Measurements from ENCODE around the gene SLC7A7.
"Not testable (repeated sequence)": the region's sequence is repeated elsewhere in the genome, so short reads cannot be mapped to it uniquely, and the experiment has no call there.

SLC7A7 gene

DNA sequence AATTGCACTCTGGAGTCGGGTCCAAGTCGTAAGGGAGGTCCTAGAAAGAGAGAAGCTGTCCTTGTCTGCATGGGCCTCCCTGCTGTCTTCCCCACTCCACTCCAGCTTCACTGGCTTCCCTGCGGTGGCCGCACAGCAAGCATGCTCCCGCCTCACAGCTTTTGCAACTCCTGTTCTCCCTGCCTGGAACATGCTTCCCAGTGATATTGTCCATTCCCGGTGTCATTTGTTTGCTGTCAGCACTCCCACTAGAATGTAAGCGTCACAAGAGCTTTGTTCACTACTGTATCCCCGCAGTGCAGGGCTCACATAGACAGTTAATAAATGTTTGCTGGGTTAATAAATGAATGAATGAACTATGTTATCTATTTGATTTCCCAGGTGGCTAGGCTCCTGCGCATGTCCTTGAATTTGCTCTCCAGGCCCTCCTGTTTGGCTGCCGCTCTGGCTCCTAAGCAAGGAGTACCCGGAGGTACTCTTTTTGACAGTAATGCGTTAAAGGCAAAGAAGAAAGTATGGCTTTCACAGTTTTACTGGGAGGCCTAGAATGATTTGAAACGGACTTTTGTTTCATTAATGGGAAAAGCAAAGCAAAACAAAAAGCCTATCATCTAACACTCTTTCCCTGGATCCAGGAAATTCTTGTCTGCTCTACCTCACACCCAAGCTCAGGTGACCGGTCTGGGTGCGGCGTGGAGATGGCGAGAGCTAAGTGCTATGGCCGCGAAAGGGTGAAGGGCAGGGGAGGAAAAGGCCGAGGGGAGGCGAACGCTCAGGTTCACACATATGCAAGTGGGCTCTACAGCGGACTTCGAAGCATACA, 6.2 kb upstream of the SLC7A7 start:
- TF ChIP-seq POLR2A (IDR thresholded peaks at IDR 0.05; ENCODE audit: low read depth, low read length): no peak
- FAIRE-seq: no peak
- DNase-seq (ENCODE audit: insufficient read length, low spot score): no peak

DNA sequence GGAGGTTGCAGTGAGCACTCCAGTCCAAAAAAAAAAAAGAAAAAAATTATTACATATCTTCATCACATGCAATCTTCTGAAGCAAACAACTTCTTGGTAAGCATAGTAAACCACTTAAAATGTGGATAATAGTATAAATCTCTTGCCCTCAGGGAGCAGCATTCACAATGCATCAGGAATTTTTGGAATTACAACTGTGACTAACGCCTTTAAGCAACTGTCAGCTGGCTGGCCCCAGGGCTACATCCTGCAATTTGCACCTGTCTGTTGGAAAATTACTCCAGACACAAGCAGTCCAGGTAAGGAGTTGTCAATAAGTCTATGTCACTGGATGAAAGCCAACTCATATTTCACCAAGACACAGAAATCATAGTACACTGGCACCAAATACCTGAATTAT, 5.5 kb upstream of the SLC7A7 start:
- FAIRE-seq (no peak), DNase-seq (ENCODE audit: insufficient read length, low spot score) (no peak)
- TF ChIP-seq POLR2A (IDR thresholded peaks at IDR 0.05; ENCODE audit: low read depth, low read length): no peak

DNA sequence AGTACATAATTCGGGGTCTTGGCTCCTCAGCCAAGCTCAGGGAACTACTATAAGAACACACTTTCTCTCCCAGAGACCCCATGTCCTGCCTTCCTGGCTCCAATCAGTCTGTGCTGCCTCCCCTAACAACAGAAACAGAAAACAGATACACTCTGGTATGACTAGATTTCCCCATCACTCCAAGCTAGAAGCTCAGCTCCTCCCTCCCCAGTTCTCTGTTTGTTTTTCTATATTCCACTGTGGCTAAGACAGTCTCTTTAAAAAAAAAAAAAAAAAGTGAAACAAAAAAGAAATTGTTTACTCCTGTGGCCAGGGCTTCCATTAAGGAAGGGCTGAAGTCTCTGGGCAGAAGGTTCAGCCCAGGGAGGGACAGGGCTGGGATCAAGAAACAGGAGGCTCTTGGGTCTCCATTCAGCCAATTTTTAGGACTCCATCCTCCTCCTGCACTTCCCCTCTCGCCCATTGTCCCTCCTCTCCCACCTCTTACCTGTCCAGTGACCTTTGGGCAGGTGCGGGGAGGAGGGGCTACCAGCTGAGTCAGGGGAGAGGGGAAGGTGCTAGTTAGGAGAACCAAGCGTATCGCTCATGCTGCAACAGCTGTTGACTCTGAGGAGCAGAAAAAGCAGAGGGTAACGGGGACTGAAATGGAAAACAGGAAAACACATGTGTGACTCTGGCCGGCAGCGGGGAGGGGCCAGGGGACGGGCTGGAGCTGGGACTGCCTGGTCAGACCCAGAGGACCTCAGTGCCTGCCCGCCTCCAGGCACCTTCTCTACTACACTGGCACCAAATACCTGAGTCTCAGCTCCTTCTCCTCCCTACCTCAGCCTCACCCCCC, 4.1 kb upstream of the SLC7A7 start:
- FAIRE-seq (no peak), DNase-seq (ENCODE audit: insufficient read length, low spot score) (no peak)
- TF ChIP-seq POLR2A (IDR thresholded peaks at IDR 0.05; ENCODE audit: low read depth, low read length): no peak

DNA sequence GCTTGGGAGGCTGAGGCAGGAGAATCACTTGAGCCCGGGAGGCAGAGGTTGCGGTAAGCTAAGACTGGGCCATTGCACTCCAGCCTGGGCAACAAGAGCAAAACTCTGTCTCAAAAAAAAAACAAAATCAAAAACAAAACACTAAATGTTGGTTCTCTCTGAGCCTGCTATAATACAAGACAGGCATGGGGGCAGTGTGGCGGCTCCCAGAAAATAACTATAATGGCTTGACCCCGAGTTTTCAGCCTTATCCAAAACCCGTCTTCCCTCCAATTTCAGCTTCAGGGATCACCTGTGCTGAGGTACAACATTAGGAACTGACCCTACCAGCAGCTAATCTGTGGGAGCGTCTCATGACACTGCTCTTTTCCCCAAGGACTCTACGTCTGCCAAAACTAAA, 862 bp downstream of the SLC7A7 start:
- no peak for DNase-seq (ENCODE audit: insufficient read length, low spot score)
- no peak for TF ChIP-seq POLR2A (IDR thresholded peaks at IDR 0.05; ENCODE audit: low read depth, low read length)
- no peak for FAIRE-seq

DNA sequence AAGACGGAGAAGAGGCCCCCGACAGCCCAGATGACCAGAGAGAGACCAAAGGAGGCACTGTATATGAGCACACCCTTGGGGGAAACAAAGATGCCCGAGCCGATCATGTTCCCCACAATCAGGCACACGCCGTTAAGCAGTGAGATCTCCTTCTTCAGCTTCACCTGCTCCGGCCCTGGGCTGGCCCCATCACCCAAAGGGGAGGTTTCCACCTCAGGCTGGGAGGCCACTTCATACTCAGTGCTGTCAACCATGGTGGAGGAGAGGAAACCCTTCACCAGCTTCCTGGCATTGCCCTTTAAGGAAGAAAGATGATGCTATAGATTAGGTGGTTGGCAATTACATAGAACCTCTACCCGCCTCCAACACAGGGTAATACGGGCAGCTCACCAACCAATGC, 2.1 kb downstream of the SLC7A7 start:
- no peak for FAIRE-seq
- no peak for DNase-seq (ENCODE audit: insufficient read length, low spot score)
- TF ChIP-seq POLR2A (IDR thresholded peaks at IDR 0.05; ENCODE audit: low read depth, low read length): no peak

DNA sequence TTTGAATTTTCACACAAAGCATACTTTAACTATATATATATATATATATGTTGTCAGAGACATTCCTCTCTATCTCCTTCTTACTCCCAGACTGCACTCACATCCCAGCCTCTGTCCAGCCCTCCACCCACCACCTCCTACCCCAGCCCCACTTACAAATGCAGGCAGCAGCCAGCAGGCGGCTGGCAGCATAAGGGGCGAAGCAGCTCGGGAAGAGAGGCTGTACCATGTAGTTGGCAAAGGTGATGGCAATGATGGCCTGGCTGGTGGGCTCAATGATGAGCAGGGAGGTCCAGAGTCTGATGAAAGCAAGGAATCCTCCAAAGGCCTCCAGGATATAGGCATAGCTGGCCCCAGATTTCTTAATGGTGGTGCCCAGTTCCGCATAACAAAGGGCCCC, 2.5 kb downstream of the SLC7A7 start:
- no peak for TF ChIP-seq POLR2A (IDR thresholded peaks at IDR 0.05; ENCODE audit: low read depth, low read length)
- no peak for FAIRE-seq
- DNase-seq (ENCODE audit: insufficient read length, low spot score): no peak

DNA sequence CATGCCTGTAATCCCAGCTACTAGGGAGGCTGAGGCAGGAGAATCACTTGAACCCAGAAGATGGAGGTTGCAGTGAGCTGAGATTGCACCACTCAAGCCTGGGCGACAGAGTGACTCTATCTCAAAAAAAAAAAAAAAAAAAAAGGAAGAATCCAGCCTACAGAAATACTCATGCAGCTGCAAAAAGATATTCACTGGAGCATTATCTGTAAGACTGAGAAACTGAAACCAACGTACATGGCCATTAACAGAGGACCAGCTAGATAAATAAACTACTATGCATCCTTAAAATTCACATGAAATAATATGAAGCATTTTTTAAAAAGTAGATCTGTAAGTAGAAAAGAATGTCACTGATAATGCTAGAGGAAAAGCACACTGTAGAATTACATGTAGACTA, 3.5 kb downstream of the SLC7A7 start:
- FAIRE-seq (no peak), DNase-seq (ENCODE audit: insufficient read length, low spot score) (no peak)
- TF ChIP-seq POLR2A (IDR thresholded peaks at IDR 0.05; ENCODE audit: low read depth, low read length): no peak

DNA sequence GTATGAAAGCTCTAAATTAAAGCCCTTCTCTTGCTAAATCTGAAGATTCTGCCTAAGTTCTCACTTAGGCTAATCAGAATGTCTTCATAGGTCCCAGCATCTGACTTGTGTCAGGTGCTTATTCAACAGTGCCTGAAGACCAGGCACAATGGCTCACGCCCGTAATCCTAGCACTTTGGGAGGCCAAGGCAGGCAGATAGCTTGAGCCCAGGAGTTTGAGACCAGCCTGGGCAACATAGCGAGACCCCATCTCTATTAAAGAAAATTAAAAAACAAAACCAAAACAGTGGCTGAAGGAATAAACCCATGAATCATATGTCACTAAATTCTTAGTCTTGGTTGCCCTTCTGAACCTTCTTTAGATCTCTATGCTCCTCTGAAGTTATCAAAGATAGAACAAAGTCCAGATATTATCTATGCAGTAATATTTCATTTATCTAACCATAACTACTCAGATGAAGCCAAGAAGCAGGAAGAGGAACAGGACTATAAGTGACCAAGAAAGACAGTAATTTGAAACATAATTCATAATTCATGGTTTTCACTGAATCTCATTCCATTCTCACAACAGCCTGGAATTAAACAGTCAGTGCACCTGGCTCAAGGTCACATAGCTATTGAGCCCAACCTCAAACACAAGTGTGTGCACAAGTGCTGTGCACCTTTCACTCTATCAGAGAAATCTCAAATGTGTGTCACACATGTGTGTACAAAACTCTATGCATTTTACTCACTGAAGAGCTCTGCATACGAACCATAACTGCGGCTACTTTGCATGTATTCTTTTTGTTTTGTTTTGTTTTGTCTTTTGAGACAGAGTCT, 6.6 kb downstream of the SLC7A7 start:
- TF ChIP-seq POLR2A (IDR thresholded peaks at IDR 0.05; ENCODE audit: low read depth, low read length): no peak
- DNase-seq (ENCODE audit: insufficient read length, low spot score): no peak
- FAIRE-seq: no peak

DNA sequence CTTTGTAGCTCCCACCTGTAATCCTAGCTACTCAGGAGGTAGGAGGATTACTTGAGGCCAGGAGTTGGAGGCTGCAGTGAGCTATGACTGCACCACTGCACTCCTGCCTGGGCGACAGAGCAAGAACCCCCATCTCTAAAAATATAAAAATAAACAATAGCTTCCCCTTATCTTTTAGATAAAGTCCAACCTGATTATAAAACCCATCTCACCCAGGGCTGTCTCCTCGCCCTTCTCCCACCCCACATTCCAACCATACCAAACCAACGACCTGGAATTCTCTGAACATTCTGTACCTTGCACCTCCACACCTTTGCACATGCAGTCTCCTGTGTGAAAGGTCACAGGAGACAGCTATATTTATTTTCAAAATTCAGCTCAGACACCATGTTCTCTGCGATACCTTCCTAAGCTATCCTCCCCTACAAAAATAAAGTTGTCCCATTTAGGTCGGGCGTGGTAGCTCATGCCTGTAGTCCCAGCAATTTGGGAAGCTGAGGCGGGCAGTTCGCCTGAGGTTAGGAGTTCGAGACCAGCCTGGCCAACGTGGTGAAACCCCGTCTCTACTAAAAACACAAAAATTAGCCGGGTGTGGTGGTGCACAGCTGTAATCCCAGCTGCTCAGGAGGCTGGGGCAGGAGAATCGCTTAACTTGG, 7.7 kb downstream of the SLC7A7 start:
- no peak for FAIRE-seq
- no peak for DNase-seq (ENCODE audit: insufficient read length, low spot score)
- TF ChIP-seq POLR2A (IDR thresholded peaks at IDR 0.05; ENCODE audit: low read depth, low read length): no peak

DNA sequence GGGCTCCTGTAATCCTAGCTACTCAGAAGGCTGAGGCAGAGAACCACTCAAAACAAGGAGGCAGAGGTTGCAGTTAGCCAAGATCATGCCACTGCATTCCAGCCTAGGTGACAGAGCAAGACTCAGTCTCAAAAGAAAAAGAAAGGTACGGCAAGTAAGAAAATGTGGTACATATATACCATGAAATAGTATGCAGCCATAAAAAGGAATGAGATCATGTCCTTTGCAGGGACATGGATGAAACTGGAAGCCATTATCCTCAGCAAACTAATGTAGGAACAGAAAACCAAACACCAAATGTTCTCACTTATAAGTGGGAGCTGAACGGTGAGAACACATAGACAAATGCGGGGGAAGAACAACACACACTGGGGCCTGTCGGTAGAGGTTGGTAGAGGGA, 10.0 kb downstream of the SLC7A7 start:
- not testable (repeated sequence) for FAIRE-seq; DNase-seq (ENCODE audit: insufficient read length, low spot score)

DNA sequence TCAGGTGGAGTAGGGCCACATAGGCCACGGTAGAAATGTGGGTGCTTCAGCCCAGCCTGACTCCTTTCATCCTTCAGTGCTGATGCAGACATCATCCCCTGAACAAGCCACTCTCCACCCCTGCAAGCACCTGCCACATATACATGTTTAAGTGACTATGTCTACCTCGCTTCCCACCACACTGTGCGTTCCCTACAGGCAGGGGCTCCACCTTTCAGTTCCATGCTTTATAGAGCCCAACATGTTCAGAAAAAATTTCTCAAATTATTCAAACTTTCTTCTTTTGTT, 11.6 kb downstream of the SLC7A7 start:
- FAIRE-seq: no peak

DNA sequence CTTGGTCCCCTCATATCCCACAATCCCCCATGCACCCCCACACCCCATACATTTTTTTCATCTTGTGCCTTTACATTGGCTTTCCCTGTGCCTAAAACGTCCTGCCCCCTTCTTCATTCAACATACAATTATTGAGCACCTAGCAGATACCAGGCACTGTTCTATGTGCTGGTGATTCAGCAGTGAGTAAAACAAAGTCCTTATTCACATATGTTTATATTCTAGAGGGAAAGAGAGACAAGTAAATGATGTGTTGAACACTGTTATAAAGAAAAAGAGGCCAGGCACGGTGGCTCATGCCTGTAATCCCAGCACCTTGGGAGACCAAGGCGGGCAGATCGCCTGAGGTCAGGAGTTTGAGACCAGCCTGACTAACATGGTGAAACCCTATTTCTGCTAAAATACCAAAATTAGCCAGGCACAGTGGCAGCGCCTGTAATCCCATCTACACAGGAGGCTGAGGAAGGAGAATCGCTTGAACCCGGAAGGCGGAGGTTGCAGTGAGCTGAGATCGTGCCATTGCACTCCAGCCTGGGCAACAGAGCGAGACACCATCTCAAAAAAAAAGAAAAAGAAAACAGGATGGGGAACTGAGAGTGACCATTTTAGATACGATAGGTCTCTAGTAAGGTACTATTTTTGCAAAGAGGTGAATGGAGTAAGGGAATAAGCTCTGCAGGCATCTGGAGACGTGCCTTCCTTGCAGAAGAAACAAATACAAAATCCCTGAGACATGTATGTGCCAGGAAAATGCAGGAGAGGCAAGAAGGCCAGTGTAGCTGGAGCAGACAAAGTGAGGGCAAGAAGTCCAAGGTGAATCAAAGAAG, 12.2 kb downstream of the SLC7A7 start:
- FAIRE-seq (no peak), DNase-seq (ENCODE audit: insufficient read length, low spot score) (no peak)
- no peak for TF ChIP-seq POLR2A (IDR thresholded peaks at IDR 0.05; ENCODE audit: low read depth, low read length)

More for the DNA sequence above, 11.6 kb downstream of the SLC7A7 start:
- DNase-seq (ENCODE audit: insufficient read length, low spot score): no peak
- TF ChIP-seq POLR2A (IDR thresholded peaks at IDR 0.05; ENCODE audit: low read depth, low read length): no peak

DNA sequence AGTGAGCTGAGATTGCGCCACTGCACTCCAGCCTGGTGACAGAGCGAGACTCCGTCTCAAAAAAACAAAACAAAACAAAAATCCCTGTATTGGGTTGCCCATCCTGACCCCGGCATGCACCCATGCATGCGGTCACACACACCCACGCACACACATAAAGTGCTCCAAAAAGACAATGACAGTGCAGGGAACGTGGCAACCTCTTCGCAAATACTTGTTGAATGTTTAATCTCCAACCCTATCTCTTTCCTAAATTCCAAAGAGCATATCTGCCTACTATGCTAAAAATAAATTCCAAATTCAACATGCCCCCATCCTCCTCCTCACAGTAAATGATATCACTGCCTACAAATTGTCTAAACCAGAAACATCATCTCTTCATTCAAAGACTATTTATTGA, 13.5 kb downstream of the SLC7A7 start:
- DNase-seq (ENCODE audit: insufficient read length, low spot score) (no peak), FAIRE-seq (no peak)
- no peak for TF ChIP-seq POLR2A (IDR thresholded peaks at IDR 0.05; ENCODE audit: low read depth, low read length)

Data from H54 (cell line).